Upper lobe of left lung (tissue), 4 donors: ENCODE measurements around the gene PTPRN2.

Experiments
- EP300 ChIP-seq, 4 donors: sonication (generic); formaldehyde crosslinking; IDR thresholded peaks; one replicate each; pipeline ENCODE4 v1.5.1; 2017; ENCODE audit warnings: antibody characterized with exemption in 4 of 4, control low read depth in 2 of 4
- POLR2A ChIP-seq, 4 donors: fragments of 450-650 bp; IDR thresholded peaks; one replicate each; pipeline ENCODE4 v1.5.1; 2016 to 2017; ENCODE audit warnings: antibody characterized with exemption in 4 of 4, mild to moderate bottlenecking in 2 of 4
- POLR2AphosphoS5 ChIP-seq, 2 donors: sonication (generic); formaldehyde crosslinking; IDR thresholded peaks; one replicate each; pipeline ENCODE4 v1.5.1; 2017; ENCODE audit warnings: antibody characterized with exemption in 2 of 2
- TF ChIP-seq, protein P1 (sequence below), 6 experiments: fragments of 450-650 bp in 4 of 6; fragments of 200-600 bp in 2 of 6; sonication (generic) in 2 of 6; IDR thresholded peaks; one replicate each; pipeline ENCODE4 v1.5.1; 2016 to 2019; ENCODE audit warnings: antibody characterized with exemption in 6 of 6

DNA sequence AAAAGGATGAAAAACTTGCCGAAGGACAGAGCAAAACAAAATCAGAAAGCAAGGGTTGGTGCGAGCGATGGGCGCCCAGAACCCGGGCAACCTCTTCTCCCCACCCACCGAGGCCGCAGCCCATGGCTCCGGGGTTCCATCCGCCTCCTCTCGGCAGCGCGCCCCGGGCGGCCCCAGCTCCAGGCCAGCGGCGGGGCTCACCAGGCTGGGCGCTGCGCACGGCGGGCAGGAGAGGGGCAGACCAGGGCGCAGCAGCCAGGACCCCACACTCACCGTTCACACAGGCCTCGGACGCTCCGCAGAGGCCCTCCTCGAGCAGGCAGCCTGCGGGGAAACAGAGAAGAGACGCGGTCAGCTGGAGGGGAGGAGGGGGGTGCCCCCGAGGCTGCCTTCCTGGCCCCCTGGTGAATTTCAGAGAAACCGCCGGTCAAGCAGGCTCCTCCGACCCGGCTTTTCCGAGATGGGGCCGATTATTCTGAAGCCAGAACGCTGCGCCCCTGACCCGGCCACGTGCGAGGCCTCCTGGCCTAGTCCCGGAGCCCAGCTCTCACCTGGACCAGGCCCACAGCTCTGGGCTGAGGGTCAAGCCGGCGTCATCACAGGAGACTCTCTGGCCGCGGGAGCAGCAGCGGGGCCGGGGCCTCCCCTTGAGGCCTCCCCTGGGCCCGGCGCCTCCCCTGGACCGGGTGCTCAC lies 98.0 kb downstream of the PTPRN2 start:
- no peak for TF ChIP-seq POLR2A (IDR thresholded peaks at IDR 0.05)
- TF ChIP-seq, protein P1, sequence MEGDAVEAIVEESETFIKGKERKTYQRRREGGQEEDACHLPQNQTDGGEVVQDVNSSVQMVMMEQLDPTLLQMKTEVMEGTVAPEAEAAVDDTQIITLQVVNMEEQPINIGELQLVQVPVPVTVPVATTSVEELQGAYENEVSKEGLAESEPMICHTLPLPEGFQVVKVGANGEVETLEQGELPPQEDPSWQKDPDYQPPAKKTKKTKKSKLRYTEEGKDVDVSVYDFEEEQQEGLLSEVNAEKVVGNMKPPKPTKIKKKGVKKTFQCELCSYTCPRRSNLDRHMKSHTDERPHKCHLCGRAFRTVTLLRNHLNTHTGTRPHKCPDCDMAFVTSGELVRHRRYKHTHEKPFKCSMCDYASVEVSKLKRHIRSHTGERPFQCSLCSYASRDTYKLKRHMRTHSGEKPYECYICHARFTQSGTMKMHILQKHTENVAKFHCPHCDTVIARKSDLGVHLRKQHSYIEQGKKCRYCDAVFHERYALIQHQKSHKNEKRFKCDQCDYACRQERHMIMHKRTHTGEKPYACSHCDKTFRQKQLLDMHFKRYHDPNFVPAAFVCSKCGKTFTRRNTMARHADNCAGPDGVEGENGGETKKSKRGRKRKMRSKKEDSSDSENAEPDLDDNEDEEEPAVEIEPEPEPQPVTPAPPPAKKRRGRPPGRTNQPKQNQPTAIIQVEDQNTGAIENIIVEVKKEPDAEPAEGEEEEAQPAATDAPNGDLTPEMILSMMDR (IDR thresholded peaks at IDR 0.05), result no peak
- TF ChIP-seq EP300 (IDR thresholded peaks at IDR 0.05), result no peak
- no peak for TF ChIP-seq POLR2AphosphoS5 (IDR thresholded peaks at IDR 0.05)
